Limb (tissue), 2 donors: Measurements from ENCODE around the gene FBXO47.

Experiments
- DNase-seq, 2 donors: peaks; one replicate each; pipeline ENCODE4 v3.0.0-alpha.2; 2016; ENCODE audit errors: extremely low spot score in 2 of 2

The FBXO47 gene

GRCh38 chr17:38967290-38967738 lies at the start of gene FBXO47:
FBXO47 (minus strand) TSS chr17:38967403; CDS start chr17:38963025, 4,378 bp downstream.
- peak; percentile 88 to 90 for DNase-seq

DNA sequence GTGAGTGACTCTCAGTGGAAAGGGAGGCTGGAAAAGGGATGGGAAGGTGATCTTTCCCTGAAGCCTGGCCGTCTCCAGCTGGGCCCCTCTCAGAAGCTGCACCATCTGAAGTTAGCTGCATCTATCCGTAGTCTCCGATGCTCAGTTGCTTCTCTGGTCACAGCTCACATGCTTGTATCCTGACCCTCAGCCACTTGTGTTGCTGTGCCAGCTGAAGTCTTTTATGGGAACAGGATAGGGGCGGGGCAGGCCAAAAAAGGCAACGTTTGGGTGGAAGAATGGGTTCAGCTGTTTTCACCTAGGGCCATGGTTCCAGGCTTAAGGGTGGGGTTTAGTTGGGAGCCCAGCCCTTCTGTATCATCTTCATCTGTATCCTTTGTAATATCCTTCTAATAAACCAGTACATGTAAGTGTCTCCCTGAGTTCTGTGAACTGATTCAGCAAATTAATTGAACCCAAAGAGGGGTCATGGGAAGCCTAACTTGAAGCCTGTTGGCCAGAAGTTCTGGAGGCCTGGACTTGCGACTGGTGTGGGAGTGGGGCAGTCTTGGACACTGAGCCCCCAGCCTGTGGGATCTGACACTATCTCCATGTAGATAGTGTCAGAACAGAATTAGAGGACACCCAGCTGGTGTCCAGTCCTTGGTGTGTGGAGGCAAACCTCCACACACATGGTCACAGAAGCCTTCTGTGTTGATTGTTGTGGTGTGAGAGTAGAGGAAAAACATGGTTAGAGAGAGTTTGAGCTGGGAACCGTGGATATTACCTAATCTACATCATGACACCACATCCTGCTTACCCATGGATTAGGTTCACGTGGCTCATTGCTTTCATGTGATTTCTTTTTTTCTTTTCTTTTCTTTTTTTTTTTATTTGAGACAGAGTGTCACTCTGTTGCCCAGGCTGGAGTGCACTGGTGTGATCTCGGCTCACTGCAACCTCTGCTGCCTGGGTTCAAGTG lies 49.3 kb upstream of the FBXO47 start:
- DNase-seq, result no peak

DNA sequence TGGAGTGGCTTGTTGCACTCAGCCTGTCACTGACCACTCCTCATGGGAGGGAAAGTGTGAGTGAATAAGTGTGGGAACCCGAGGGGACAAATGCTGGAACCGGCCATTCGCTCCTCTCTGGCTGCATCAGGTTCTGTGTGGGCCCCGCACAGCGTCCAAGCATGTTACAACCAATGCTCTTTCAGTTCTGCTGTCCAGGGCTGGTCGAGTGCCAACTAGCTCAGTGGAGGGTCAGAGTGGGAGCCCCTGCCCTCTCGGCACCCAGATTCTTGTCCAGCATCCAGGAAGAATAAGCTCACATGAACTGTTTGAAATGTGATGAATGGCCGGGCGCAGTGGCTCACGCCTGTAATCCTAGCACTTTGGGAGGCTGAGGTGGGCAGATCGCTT lies 48.3 kb upstream of the FBXO47 start:
- no peak for DNase-seq

GRCh38 chr17:39014795-39015545 lies 47.8 kb upstream of the FBXO47 start:
- no peak for DNase-seq

DNA sequence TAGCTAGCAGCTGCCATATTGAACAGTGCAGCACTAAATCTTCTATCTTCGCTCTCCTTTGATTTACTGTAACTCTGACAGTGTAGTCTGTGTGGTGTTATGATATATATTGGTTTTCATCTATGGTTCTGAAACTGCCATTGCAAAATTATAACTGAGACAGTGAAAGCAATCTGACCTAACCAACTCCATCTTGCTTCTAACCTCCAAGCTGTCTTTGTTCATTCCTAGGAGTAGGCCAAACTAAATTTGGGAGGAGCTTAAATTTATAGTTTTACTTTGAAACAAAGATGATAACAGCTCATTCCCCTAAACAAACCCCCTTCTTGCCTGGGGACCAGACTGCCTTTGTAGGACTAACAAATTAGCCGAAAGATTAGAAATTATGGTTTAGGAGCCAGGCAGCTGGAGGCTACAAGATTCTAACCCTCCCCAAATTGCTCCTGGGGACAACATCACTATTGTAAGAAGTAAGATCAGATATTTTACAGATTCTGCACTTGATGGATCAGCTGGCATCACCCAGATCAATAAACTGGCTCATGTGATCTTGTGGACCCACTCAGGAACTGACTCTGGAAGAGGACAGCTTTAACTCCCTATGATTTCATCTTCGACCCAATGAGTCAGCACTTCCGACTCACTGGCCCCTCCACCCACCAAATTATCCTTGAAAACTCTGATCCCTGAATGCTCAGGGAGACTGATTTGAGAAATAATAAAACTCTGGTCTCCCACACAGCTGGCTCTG lies 47.0 kb upstream of the FBXO47 start:
- no peak for DNase-seq

- DNase-seq, result no peak
These were observed 45.5 kb upstream of the FBXO47 start for GRCh38 chr17:39012725-39013124.

GRCh38 chr17:39011907-39012468 lies 44.8 kb upstream of the FBXO47 start:
- no peak for DNase-seq

DNA sequence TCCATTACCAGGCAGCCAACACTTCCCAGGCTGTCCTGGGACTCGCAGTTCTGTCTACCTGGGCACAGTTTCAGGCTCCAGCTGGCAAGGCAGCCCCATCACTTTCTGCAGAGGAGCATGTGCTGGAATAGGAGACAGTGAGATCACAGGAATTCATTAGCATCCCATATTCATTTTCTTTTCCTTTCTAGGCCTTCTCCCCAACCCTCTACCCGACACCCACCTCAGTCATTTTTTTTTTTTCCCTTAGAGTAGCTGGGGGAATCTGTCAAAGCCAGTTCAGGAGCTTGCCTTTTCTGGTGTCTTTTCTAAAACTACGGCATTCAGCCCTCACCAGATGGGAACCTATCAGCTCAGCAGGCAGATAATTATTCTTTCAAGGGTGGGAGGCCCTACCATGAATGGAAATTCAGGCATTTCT lies 42.4 kb upstream of the FBXO47 start:
- no peak for DNase-seq

DNA sequence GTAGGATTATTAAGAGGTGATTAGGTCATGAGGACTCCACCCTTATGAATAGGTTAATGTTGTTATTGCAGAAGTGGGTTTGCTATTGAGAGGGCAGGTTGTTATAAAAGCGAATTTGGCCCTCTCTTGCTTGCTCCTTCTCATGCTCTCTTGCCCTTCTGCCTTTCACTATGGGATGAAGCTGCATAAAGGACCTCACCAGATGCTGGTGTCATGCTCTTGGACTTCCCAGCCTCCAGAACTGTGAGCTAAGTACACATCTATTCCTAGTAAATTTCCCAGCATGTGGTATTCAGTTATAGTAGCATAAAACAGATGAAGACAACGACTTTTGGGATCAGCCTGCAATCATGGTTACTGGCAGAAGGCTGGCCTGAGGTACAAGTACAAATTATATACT lies 41.4 kb upstream of the FBXO47 start:
- no peak for DNase-seq

- DNase-seq, result no peak
These were observed 36.0 kb upstream of the FBXO47 start for GRCh38 chr17:39002991-39003715.

- peak in 1 of 2 donors; percentile 26 for DNase-seq
These were observed 34.8 kb upstream of the FBXO47 start for GRCh38 chr17:39001703-39002637.

DNA sequence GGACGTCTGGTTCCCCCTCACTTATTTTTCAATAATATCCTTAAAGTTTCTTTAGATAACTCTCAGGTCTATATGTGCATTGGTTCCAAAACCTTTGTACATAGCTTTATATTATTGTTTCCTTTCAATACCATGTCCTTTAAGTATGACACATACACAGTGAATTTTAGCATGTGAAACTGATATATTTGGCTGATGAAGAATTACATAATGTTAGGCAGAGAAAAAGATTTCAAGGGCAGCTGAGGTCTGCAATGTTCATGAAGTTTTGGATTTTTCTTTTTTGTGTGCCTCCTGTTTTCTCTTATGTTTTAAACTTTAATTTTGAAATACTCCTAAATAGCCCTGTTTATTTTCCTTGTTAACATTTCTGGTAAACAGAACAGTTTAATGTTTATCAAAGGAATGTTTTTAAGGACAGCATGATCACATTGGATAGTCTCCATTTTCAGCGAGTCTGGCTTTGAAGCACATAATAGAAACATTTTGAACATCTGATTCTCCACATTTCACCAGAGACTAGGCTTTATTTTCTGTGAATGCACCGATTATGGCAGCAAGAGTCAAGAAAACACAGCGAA lies 32.9 kb upstream of the FBXO47 start:
- no peak for DNase-seq

GRCh38 chr17:38996660-38997337 lies 29.6 kb upstream of the FBXO47 start:
- DNase-seq, result no peak

DNA sequence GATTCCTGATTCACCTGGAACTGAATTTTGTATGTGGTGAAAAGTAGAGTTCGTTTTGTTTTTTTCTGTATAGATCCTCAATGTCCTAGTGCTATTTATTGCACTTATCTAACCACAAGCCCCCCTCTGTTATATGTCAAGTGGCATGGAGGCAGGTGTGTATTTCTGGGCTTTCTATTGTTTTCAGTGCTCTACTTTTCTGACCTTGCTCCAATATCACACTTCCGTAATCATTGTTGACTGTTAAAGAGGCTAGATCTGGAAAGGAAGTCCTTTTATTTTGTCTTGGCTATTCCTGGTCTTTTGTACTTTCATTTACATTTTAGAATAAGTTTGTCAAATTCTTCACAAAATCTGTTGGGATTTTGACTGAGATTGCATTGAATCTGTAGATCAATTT lies 26.8 kb upstream of the FBXO47 start:
- DNase-seq, result no peak

DNA sequence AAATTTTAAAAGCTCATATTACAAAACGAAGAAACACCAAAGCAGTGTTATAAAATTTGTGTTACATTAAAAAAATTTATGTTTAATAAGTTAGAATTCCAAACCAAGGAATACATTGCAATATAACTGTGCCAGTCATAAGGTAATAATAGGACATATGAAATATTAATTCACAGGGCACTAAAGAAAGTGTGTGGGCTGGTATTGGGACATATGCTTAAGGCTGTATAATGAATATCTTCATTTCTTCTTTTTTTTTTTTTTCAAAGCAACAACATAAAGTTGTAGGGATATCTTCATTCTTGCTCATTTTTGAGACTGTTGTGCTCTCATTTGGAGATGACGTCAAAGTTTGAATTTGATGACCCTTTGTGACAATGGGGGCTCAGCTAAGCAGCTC lies 17.5 kb upstream of the FBXO47 start:
- no peak for DNase-seq

GRCh38 chr17:38982858-38983746 lies 15.9 kb upstream of the FBXO47 start:
- DNase-seq, result peak; percentile 59 to 79

GRCh38 chr17:38981636-38982035 lies 14.4 kb upstream of the FBXO47 start:
- no peak for DNase-seq
